Retinal pigment epithelial cell (primary cell): ENCODE data around the gene FURIN.
A peak's percentile ranks its signal among the peaks of the same experiment; 100 is the strongest.
"Not testable (repeated sequence)": the region's sequence is repeated elsewhere in the genome, so short reads cannot be mapped to it uniquely, and the experiment has no call there.

ENCODE experiments used
- DNase-seq: peaks from one replicate; pipeline ENCODE4 v3.0.0-alpha.2; 2010; ENCODE audit warnings: low read depth
- H3K4me3 ChIP-seq: 2 replicates; pipeline ENCODE4 v1.5.1; 2011; ENCODE audit warnings: mild to moderate bottlenecking, low read length, control low read depth, moderate library complexity
- TF ChIP-seq, protein P1 (sequence below): conservative IDR thresholded peaks from 2 replicates; pipeline ENCODE4 v1.5.1; 2011; ENCODE audit warnings: low read depth, low read length, control low read depth, inconsistent platforms

FURIN gene

DNA sequence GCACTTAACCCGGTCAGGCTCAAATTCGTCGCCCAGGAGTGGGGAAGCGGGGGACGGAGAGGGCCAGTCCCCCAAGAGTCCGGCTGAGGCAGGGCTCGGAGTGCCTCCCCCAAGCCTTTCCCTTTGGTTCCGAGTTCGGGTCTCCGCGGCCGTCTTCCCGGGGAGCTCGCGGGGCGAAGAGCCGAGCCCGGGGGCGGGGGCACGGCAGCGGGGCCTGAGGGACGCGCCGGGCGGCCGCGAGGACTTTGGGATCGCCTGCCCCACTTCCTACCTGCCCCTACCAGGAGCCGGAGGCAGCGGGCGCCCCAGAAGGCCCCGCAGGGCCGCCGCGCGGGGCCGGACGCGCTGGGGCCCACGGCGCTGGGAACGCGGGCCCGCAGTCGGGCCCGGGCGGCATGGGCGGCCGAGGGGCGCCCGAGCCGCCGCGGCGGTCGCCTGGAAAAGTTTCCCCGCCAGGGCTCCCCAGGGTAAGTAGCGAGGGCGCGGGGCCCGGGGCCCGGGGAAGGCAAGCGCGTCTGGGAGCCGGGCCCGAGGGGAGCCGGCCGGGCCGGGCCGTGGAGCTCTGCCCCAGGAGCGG, 2.8 kb downstream of the FURIN start:
- DNase-seq = no peak

DNA sequence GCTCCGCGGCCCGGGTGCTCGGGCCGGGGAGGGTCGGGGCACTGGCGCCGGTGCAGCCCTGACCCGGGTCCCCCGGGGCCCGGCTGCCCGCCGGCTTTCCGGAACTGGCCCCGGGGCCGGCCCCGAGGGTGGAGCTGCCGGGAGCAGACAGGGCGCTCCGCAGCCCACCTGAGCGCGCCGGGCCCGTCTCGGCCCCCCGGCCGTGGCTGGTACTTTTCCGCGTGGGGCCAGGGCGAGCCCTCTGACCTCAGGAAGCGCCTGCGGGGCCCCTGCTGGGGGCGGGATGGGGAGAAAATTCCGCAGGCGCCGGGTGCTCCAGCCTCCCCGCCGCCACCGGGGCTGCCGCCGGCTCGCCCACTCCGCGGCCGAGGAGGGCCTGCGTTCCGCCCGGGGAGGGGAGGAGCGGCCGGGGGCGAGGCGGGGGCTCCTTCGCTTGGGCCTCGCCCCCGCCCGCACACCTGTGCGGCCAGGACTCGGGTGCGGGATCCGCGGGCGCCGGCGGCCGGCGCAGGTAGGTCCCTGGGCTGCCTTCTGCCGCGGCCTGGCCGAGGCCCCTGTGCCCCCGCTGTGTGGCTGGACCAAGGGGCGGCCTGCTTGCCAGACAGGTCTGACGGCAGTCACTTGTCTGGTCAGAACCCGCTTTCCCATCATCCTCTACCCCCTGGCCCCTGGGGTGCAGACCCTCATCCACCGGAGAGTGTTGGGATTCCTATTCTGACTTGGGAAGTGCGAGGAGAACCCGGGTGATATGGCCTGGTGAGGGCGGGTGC, 3.5 kb downstream of the FURIN start:
- peak overlapping the region; percentile 72 for H3K4me3 ChIP-seq
- TF ChIP-seq, protein P1, sequence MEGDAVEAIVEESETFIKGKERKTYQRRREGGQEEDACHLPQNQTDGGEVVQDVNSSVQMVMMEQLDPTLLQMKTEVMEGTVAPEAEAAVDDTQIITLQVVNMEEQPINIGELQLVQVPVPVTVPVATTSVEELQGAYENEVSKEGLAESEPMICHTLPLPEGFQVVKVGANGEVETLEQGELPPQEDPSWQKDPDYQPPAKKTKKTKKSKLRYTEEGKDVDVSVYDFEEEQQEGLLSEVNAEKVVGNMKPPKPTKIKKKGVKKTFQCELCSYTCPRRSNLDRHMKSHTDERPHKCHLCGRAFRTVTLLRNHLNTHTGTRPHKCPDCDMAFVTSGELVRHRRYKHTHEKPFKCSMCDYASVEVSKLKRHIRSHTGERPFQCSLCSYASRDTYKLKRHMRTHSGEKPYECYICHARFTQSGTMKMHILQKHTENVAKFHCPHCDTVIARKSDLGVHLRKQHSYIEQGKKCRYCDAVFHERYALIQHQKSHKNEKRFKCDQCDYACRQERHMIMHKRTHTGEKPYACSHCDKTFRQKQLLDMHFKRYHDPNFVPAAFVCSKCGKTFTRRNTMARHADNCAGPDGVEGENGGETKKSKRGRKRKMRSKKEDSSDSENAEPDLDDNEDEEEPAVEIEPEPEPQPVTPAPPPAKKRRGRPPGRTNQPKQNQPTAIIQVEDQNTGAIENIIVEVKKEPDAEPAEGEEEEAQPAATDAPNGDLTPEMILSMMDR = no peak
- DNase-seq = no peak

More for the DNA sequence above, 2.8 kb downstream of the FURIN start:
- TF ChIP-seq, protein P1 = no peak
- H3K4me3 ChIP-seq = peak overlapping the region; percentile 72

DNA sequence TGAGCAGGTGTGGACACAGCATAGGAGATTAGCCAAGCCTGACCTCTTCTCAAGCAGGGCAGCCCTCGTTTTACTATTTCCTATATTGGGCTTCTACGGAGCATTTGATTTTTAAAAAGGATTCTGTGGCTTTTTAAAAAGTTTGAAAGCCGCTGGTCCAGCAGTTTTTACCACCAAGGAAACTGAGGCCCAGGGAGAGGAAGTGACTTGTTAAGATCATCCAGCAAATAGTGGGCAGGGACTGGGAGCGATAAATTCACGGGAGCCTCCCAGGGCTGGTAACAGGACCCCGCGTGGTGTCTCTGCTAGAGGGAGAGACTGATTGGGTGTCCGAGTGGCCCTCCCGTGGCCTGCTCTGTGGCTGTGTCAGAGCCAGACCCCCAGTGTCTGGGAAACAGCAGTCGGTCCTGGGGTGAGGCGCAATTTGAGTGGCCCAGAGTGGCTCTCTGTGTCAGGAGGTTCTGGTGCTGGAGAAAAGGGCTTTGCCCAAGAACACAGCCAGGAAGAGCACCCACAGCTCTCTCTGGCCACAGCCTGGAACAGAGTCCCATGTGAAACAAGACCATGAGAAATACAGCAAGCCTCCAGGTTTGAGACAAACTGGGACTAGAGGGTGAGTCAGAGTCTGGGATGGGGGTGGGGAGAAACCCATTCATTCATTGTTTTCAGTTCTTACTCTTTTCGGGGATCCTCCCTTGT, 4.2 kb downstream of the FURIN start:
- DNase-seq = peak; percentile 67
- peak overlapping the region; percentile 72 for H3K4me3 ChIP-seq
- TF ChIP-seq, protein P1 = no peak

DNA sequence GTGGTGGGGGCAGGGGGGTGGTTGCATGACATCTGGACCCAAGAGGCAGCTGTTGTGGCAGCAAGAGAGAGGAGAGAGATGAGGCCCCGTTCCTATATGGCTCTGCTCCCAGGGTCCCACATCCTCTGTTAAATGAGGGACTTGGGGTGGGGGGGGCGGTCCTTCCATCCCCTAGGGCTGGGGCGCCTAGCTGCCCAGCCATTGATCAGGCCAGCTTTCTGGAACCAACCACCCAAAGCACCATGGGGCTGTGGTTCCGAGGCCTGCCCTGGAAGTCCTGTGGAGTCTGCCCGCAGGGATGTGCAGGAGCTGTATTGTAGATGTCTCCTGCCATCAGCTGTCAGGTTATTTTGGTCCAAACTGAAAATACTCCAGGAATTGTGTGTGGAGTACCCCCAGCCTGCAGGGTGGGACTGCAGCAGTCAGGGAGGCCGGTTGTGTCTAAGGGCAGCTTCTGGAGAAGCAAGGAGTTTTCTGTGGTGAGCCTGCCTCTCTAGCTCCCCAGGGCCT, 5.2 kb downstream of the FURIN start:
- TF ChIP-seq, protein P1 = no peak
- H3K4me3 ChIP-seq = peak overlapping the region; percentile 72
- no peak for DNase-seq

DNA sequence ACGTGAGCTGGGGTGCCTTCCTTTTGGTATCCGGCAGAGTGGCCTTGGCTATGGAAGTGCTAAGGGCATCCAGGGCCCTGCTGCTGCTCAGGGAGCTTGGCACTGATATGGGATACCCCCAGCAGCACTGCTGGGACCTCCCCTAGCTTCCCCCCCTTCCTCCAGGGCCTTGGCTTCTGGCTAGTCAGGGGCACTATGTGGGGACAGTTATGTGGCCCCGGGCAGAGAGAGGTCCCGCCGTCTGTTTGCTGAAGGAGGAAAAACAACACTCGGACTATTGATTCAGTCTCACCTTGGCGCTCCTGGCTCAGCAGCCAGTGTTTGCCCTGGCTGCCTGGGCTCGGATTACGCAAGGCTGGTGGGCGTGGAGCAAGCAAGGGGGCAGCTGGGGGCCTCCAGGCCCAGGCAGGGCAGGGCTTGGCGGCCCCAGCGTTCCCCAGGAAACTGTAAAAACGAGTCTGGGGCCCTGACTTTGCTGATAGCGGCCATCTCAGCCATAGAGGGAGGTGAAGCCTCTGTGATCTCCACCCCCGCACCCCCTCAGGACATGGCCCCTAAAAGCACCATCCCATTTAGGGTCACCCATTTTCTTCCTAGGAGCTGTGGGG, 5.7 kb downstream of the FURIN start:
- no peak for DNase-seq
- TF ChIP-seq, protein P1 = no peak
- no peak overlapping the region for H3K4me3 ChIP-seq

DNA sequence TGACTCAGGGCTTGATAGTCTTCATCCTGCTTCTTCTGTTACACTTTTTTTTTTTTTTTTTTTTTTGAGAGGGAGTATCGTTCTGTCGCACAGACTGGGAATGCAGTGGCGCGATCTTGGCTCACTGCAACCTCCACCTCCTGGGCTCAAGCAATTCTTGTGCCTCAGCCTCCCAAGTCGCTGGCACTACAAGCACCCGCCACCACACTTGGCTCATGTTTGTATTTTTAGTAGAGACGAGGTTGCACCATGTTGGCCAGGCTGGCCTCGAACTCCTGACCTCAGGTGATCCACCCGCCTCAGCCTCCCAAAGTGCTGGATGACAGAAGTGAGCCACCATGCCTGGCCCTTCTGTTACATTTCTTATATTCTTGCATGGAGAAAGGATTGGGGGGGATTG, 6.6 kb downstream of the FURIN start:
- DNase-seq = not testable (repeated sequence)

DNA sequence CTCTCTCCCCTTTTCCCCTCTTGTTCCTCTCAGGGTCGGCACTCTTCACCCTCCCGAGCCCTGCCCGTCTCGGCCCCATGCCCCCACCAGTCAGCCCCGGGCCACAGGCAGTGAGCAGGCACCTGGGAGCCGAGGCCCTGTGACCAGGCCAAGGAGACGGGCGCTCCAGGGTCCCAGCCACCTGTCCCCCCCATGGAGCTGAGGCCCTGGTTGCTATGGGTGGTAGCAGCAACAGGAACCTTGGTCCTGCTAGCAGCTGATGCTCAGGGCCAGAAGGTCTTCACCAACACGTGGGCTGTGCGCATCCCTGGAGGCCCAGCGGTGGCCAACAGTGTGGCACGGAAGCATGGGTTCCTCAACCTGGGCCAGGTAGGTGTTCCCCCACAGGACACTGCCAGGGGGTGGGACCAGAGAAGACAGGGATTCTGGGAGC, 7.2 kb downstream of the FURIN start:
- TF ChIP-seq, protein P1 = no peak

More for the DNA sequence above, 6.6 kb downstream of the FURIN start:
- H3K4me3 ChIP-seq = not testable (repeated sequence)

More for the DNA sequence above, 7.2 kb downstream of the FURIN start:
- no peak for DNase-seq
- H3K4me3 ChIP-seq = no peak overlapping the region
